Keratinocyte (primary cell): ENCODE data around the gene TMED10. TPM values are rescaled to one million over a fixed set of nuclear protein-coding genes. Genes with fewer than 3 reads are reported as not detected.

Experiments used
- DNase-seq: peaks from one replicate; pipeline ENCODE4 v3.0.0-alpha.2; 2011; ENCODE audit warnings: low read depth, missing footprints, low spot score
- FAIRE-seq: peaks from 2 replicates; lab custom pipeline; 2011; peaks lifted over from hg19 to GRCh38; lab: Jason Lieb, UNC
- H2AFZ ChIP-seq: 2 replicates; pipeline ENCODE4 v1.6.0; 2012; ENCODE audit warnings: low read length, control low read depth, inconsistent platforms; ENCODE audit not compliant: control insufficient read depth
- H3K27ac ChIP-seq: 2 replicates; pipeline ENCODE4 v1.5.1; 2011; ENCODE audit warnings: low read length; ENCODE audit not compliant: control insufficient read depth, insufficient read depth
- H3K27me3 ChIP-seq: 3 replicates; pipeline ENCODE4 v1.6.0; 2011; ENCODE audit warnings: low read length; ENCODE audit not compliant: control insufficient read depth, insufficient read depth; ENCODE audit errors: extremely low read depth
- H3K36me3 ChIP-seq, 2 experiments: 2 replicates in 1 of 2; 3 replicates in 1 of 2; pipeline ENCODE4 v1.5.1; 2011; ENCODE audit warnings: low read length in 2 of 2, mild to moderate bottlenecking in 1 of 2; ENCODE audit not compliant: control insufficient read depth in 2 of 2, insufficient read depth in 2 of 2; ENCODE audit errors: extremely low read depth in 1 of 2
- H3K4me1 ChIP-seq: 3 replicates; pipeline ENCODE4 v1.5.1; 2011; ENCODE audit warnings: low read length; ENCODE audit not compliant: control insufficient read depth, insufficient read depth; ENCODE audit errors: extremely low read depth
- H3K4me2 ChIP-seq: 3 replicates; pipeline ENCODE4 v1.6.0; 2011; ENCODE audit warnings: low read depth, low read length; ENCODE audit not compliant: control insufficient read depth, insufficient read depth; ENCODE audit errors: extremely low read depth
- H3K4me3 ChIP-seq, 3 experiments: fragments of 200-600 bp in 1 of 3; sonication (generic) in 1 of 3; 2 replicates in 2 of 3; 3 replicates in 1 of 3; pipeline ENCODE4 v1.5.1; 2011 to 2016; ENCODE audit warnings: low read length in 3 of 3, mild to moderate bottlenecking in 3 of 3, control low read depth in 2 of 3, inconsistent platforms in 1 of 3, low read depth in 1 of 3, mixed read lengths in 1 of 3, mixed run types in 1 of 3, moderate library complexity in 1 of 3; ENCODE audit not compliant: control insufficient read depth in 2 of 3, insufficient read depth in 2 of 3; ENCODE audit errors: extremely low read depth in 1 of 3
- H3K79me2 ChIP-seq: 2 replicates; pipeline ENCODE4 v1.6.0; 2012; ENCODE audit warnings: low read length; ENCODE audit not compliant: control insufficient read depth, insufficient read depth
- H3K9ac ChIP-seq: 3 replicates; pipeline ENCODE4 v1.6.0; 2011; ENCODE audit warnings: low read length; ENCODE audit not compliant: control insufficient read depth, insufficient read depth; ENCODE audit errors: extremely low read depth
- H3K9me1 ChIP-seq: 3 replicates; pipeline ENCODE4 v1.6.0; 2011; ENCODE audit warnings: low read length; ENCODE audit not compliant: control insufficient read depth, insufficient read depth; ENCODE audit errors: extremely low read depth
- H3K9me3 ChIP-seq: 2 replicates; pipeline ENCODE4 v1.5.1; 2012; ENCODE audit warnings: low read depth, low read length; ENCODE audit not compliant: control insufficient read depth
- H4K20me1 ChIP-seq: 3 replicates; pipeline ENCODE4 v1.6.0; 2011; ENCODE audit warnings: low read length; ENCODE audit not compliant: control insufficient read depth, insufficient read depth; ENCODE audit errors: extremely low read depth
- CTCF ChIP-seq, 3 experiments: IDR thresholded peaks in 1 of 3; conservative IDR thresholded peaks in 1 of 3; optimal IDR thresholded peaks in 1 of 3; 2 replicates in 2 of 3; 3 replicates in 1 of 3; pipeline versions ENCODE3 to v1.5.1; 2011; ENCODE audit warnings: low read length in 3 of 3, mild to moderate bottlenecking in 3 of 3, moderate library complexity in 2 of 3, control low read depth in 1 of 3, inconsistent platforms in 1 of 3; ENCODE audit not compliant: insufficient read depth in 2 of 3; ENCODE audit errors: extremely low read depth in 1 of 3
- EZH2 ChIP-seq: IDR thresholded peaks from one replicate; pipeline ENCODE4 v1.6.1; 2012; ENCODE audit warnings: inconsistent platforms, mild to moderate bottlenecking, low read length, moderate library complexity
- dilution Hi-C: fragments of 300-500 bp; cut with MboI; formaldehyde crosslinking; loops from one replicate; pipeline ENCODE4 v1.7.0; 2020; ENCODE audit warnings: low sequenced_read_pairs; ENCODE audit not compliant: extremely low pct_ligation_motif_present
- polyA plus RNA-seq, 5 experiments: library from polyadenylated mRNA; depleted of rRNA in 3 of 5; stranded (reverse) in 3 of 5; stranded (forward) in 1 of 5; unstranded in 1 of 5; fragments of >200 nt; gene quantifications; 1 replicate in 1 of 5; 2 replicates in 3 of 5; 3 replicates in 1 of 5; pipeline versions ENCODE4 v1.2.1 to v1.2.3, GENCODE V29; 2011 to 2012; ENCODE audit warnings: missing spikeins in 2 of 5, low read depth in 1 of 5, low replicate concordance in 1 of 5

The TMED10 gene
- polyA plus RNA-seq, 1 donor (not counting 4 experiments of a cell fraction or from before 2014, with no cell fraction given), result 428 TPM

- TF ChIP-seq CTCF (optimal IDR thresholded peaks at IDR 0.05 in 1 of 3, IDR thresholded peaks at IDR 0.05 in 1 of 3, conservative IDR thresholded peaks at IDR 0.05 in 1 of 3; ENCODE audit: extremely low read depth in 1 of 3, insufficient read depth in 2 of 3, low read length in 3 of 3) (peak in 2 of 3 experiments; percentile 33 to 64), EZH2 (no peak)
- H3K27me3 ChIP-seq, result no peaks in the 10 kb centered on the region
- no peaks in the 10 kb centered on the region for H3K4me1 ChIP-seq
- dilution Hi-C loops, result no loop called here
- H3K4me2 ChIP-seq, result no peak overlapping the region
- peak overlapping the region; percentile 40 for H3K27ac ChIP-seq
- no peak overlapping the region for H2AFZ ChIP-seq
- no peak overlapping the region for H3K4me3 ChIP-seq
- no peak for FAIRE-seq
- peaks cover 53% of the 10 kb centered on the region for H3K79me2 ChIP-seq
- peak overlapping the region; percentile 4 for H3K9ac ChIP-seq
- peaks cover 11 to 12% of the 10 kb centered on the region in 2 experiments for H3K36me3 ChIP-seq
- no peak for DNase-seq
- no peaks in the 10 kb centered on the region for H3K9me1 ChIP-seq
- H4K20me1 ChIP-seq, result no peaks in the 10 kb centered on the region
- H3K9me3 ChIP-seq, result no peaks in the 10 kb centered on the region
Measured at GRCh38 chr14:75147423-75148071, 28.9 kb downstream of the TMED10 start.

- no peak for TF ChIP-seq EZH2
- no peak for TF ChIP-seq CTCF (optimal IDR thresholded peaks at IDR 0.05 in 1 of 3, IDR thresholded peaks at IDR 0.05 in 1 of 3, conservative IDR thresholded peaks at IDR 0.05 in 1 of 3; ENCODE audit: extremely low read depth in 1 of 3, insufficient read depth in 2 of 3, low read length in 3 of 3)
- peaks cover 5% of the 10 kb centered on the region for H4K20me1 ChIP-seq
- peaks cover 2% of the 10 kb centered on the region for H3K9me1 ChIP-seq
- H3K4me2 ChIP-seq, result no peak overlapping the region
- H3K79me2 ChIP-seq, result peaks cover 56% of the 10 kb centered on the region
- no peak for FAIRE-seq
- no peaks in the 10 kb centered on the region for H3K4me1 ChIP-seq
- no peak overlapping the region for H3K4me3 ChIP-seq
- H3K27me3 ChIP-seq, result no peaks in the 10 kb centered on the region
- H3K9ac ChIP-seq, result no peak overlapping the region
- DNase-seq, result no peak
- H3K36me3 ChIP-seq, result peaks cover 10 to 17% of the 10 kb centered on the region in 2 experiments
- no peaks in the 10 kb centered on the region for H3K9me3 ChIP-seq
- no peak overlapping the region for H2AFZ ChIP-seq
- H3K27ac ChIP-seq, result no peak overlapping the region
- dilution Hi-C loops, result no loop called here
Measured at GRCh38 chr14:75144944-75145343, 31.5 kb downstream of the TMED10 start.
